GM10266 (cell line): ENCODE measurements around the gene FHOD3.

Source experiments
- DNase-seq: peaks from one replicate; pipeline ENCODE4 v3.0.0; 2012; ENCODE audit errors: extremely low spot score
- TF ChIP-seq, protein P1 (sequence below): IDR thresholded peaks from 2 replicates; pipeline ENCODE4 v1.5.1; 2012; ENCODE audit warnings: mild to moderate bottlenecking, low read depth; ENCODE audit not compliant: control insufficient read depth, insufficient read depth; ENCODE audit errors: missing control alignments

Gene FHOD3

GRCh38 chr18:36693931-36694620, 396.6 kb downstream of the FHOD3 start:
- TF ChIP-seq, protein P1, sequence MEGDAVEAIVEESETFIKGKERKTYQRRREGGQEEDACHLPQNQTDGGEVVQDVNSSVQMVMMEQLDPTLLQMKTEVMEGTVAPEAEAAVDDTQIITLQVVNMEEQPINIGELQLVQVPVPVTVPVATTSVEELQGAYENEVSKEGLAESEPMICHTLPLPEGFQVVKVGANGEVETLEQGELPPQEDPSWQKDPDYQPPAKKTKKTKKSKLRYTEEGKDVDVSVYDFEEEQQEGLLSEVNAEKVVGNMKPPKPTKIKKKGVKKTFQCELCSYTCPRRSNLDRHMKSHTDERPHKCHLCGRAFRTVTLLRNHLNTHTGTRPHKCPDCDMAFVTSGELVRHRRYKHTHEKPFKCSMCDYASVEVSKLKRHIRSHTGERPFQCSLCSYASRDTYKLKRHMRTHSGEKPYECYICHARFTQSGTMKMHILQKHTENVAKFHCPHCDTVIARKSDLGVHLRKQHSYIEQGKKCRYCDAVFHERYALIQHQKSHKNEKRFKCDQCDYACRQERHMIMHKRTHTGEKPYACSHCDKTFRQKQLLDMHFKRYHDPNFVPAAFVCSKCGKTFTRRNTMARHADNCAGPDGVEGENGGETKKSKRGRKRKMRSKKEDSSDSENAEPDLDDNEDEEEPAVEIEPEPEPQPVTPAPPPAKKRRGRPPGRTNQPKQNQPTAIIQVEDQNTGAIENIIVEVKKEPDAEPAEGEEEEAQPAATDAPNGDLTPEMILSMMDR: no peak
- no peak for DNase-seq

- TF ChIP-seq, protein P1: no peak
- DNase-seq: no peak
Measured at GRCh38 chr18:36695806-36696205, 398.3 kb downstream of the FHOD3 start.

- TF ChIP-seq, protein P1: no peak
- DNase-seq: no peak
Measured at GRCh38 chr18:36697905-36698304, 400.4 kb downstream of the FHOD3 start.

- TF ChIP-seq, protein P1: no peak
- DNase-seq: no peak
Measured at GRCh38 chr18:36700955-36701354, 403.4 kb downstream of the FHOD3 start.

GRCh38 chr18:36702401-36703013, 405.0 kb downstream of the FHOD3 start:
- TF ChIP-seq, protein P1: no peak
- DNase-seq: no peak

DNA sequence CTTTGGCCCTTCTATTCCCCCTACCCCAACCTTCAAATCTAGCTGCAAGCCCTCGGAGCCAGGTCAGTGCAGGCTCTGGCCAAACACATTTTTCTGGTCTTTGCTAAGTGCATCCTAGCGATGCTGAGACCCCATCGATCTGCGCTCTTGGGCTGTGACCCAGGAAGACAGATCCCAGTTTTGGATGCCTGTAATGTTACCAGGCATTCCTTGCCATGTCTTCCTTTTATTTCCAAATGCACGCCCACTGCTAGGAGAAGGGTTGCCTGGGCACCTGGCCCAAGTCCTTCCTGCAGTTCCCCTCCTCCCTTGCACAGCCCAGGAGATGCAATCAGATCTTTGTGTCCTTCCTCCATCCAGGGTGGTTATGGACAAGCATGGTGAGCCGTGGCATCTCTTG, 406.6 kb downstream of the FHOD3 start:
- no peak for DNase-seq
- TF ChIP-seq, protein P1: no peak
